ENCODE results near the gene LMOD2. TPM values are rescaled to one million over a fixed set of nuclear protein-coding genes. Genes with fewer than 3 reads are reported as not detected.

The LMOD2 gene
- total RNA-seq, 1 experiment from 2014 or later: not detected

DNA sequence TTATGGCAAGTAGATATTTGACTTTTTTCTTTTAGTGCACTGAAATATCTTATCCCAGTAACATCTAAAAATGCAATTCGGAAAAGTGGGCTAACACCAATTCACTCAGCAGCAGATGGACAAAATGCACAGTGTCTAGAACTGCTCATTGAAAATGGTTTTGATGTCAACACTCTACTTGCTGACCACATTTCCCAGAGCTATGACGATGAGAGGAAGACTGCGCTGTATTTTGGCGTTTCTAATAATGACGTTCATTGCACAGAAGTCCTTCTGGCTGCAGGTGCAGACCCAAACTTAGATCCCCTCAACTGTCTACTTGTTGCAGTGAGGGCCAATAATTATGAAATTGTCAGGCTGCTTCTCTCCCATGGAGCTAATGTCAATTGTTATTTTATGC, 26.8 kb upstream of the LMOD2 start:
- Histone ChIP-seq H3K4ac (ENCODE audit: low read depth, low read length) (no peak overlapping the region), H4K20me1 (ENCODE audit: control insufficient read depth, insufficient read depth, insufficient read length) (no peaks in the 10 kb centered on the region), H3K9me3 (ENCODE audit: control insufficient read depth, low read depth, low read length) (no peaks in the 10 kb centered on the region), H2AK5ac (ENCODE audit: insufficient read length, low read length) (no peak overlapping the region), H3K79me2 (ENCODE audit: insufficient read depth, low read length) (no peaks in the 10 kb centered on the region), H2BK20ac (ENCODE audit: low read depth, low read length, poor library complexity, severe bottlenecking) (no peak overlapping the region), H2BK15ac (ENCODE audit: low read depth, low read length) (no peak overlapping the region), H3K18ac (ENCODE audit: insufficient read length, low read depth, low read length) (no peak overlapping the region), H3K23me2 (ENCODE audit: insufficient read length, low read depth, low read length, poor library complexity, severe bottlenecking) (no peaks in the 10 kb centered on the region), H4K91ac (ENCODE audit: insufficient read length, low read depth, low read length) (no peak overlapping the region), H3K79me1 (ENCODE audit: insufficient read depth, low read depth, low read length, poor library complexity, severe bottlenecking) (no peaks in the 10 kb centered on the region), H3K4me1 (ENCODE audit: insufficient read depth, low read length) (peaks cover 5% of the 10 kb centered on the region; the same call in 1 of the 2 replicates), H3K9ac (ENCODE audit: extremely low read depth, insufficient read length, low read length) (no peak overlapping the region), H3K56ac (ENCODE audit: insufficient read length, low read depth, low read length) (no peak overlapping the region), H4K5ac (ENCODE audit: insufficient read length, low read depth, low read length) (no peak overlapping the region), H3K23ac (ENCODE audit: insufficient read length, low read depth, low read length) (no peak overlapping the region), H2BK5ac (ENCODE audit: insufficient read length, low read length) (no peak overlapping the region), H2BK12ac (ENCODE audit: insufficient read length, low read depth, low read length) (no peak overlapping the region), H4K8ac (replicated peaks; ENCODE audit: insufficient read length, low read depth, low read length) (no peak overlapping the region), H2BK120ac (ENCODE audit: low read depth, low read length, poor library complexity, severe bottlenecking) (no peak overlapping the region), H3K27me3 (ENCODE audit: insufficient read depth, low read length) (no peaks in the 10 kb centered on the region; the same call in 1 of the 2 replicates), H3K14ac (ENCODE audit: insufficient read depth, low read length) (no peak overlapping the region), H3T11ph (ENCODE audit: low read length) (no peak overlapping the region), H2AFZ (ENCODE audit: low read length) (no peak overlapping the region), H3K4me2 (ENCODE audit: insufficient read depth, insufficient read length, low read length) (no peak overlapping the region), H3K27ac (ENCODE audit: insufficient read length, low read depth, low read length) (no peak overlapping the region)
- no CpG with 5 or more reads among the region's 5 CpGs for WGBS (ENCODE audit: extremely low coverage, insufficient read length, low lambda C conversion rate)
- no peak for TF ChIP-seq CTCF (conservative IDR thresholded peaks at IDR 0.05)
- Mint-ChIP-seq H3K27ac (no peak overlapping the region), H3K9me3 (no peaks in the 10 kb centered on the region), H3K36me3 (ENCODE audit: insufficient read depth in 1 of 3, low read depth in 3 of 3) (no peaks in the 10 kb centered on the region), H3K4me1 (peaks cover 3 to 6% of the 10 kb centered on the region in 2 experiments; a peak in 3 of 4 replicates), H3K4me3 (no peak overlapping the region), H3K27me3 (ENCODE audit: low read depth) (no peaks in the 10 kb centered on the region)
- no peak for DNase-seq

Measured in H9 (cell line).